ENCODE data around the gene RSAD1.

- no peak for TF ChIP-seq POLR2A (IDR thresholded peaks at IDR 0.05)
- TF ChIP-seq CTCF (IDR thresholded peaks at IDR 0.05) = no peak
Measured at GRCh38 chr17:50508573-50509460, 30.2 kb downstream of the RSAD1 start.
